MM.1S (cell line): ENCODE data around the gene TLCD5.

Experiments used
- EZH2 ChIP-seq: fragments of 300-600 bp; sonication (generic); optimal IDR thresholded peaks from 2 replicates; pipeline ENCODE3; 2017; ENCODE audit warnings: low read depth, mild to moderate bottlenecking, antibody characterized with exemption, low read length, mixed read lengths
- EZH2phosphoT487 ChIP-seq: fragments of 300-600 bp; sonication (generic); IDR thresholded peaks from 2 replicates; pipeline ENCODE4 v1.6.1; 2018; ENCODE audit warnings: antibody characterized with exemption, low read length
- TF ChIP-seq, protein P1 (sequence below): fragments of 300-600 bp; sonication (generic); IDR thresholded peaks from 2 replicates; pipeline ENCODE4 v1.5.1; 2016; ENCODE audit warnings: antibody characterized with exemption, low read length, mixed read lengths

DNA sequence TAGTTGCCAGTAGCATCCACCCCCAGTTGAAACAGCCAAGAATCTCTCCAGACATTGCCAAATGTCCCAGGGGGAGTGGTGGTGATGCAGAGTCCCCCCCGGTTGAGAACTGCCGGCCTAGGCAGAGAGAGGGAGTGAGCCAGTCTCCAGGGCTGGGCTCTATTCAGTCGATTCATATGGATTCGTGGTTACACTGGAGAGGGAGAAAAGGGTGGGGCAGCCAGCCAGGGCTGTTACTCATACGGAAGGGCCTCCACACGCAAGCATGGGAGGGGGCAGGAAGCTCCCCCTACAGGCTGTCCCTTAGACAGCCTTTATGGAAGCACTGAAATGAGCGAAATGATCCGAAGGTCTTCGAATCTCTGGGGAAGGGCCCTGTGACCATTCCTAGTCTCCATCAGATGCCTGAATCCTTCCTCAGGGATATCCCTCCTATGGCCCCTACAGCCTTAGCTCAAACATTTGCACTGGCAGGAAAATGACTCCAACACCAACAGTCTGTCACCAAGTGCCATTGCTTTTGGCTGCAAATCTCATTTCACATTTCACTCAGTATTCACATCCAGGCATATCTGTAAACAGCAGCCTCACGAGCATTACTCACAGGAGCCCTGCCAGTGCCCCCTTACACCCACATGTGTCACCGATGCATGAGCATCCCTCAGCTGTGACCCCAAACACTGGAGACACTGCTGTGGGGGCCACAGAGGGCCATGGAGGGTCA is 18.4 kb upstream of the TLCD5 start:
- TF ChIP-seq, protein P1, sequence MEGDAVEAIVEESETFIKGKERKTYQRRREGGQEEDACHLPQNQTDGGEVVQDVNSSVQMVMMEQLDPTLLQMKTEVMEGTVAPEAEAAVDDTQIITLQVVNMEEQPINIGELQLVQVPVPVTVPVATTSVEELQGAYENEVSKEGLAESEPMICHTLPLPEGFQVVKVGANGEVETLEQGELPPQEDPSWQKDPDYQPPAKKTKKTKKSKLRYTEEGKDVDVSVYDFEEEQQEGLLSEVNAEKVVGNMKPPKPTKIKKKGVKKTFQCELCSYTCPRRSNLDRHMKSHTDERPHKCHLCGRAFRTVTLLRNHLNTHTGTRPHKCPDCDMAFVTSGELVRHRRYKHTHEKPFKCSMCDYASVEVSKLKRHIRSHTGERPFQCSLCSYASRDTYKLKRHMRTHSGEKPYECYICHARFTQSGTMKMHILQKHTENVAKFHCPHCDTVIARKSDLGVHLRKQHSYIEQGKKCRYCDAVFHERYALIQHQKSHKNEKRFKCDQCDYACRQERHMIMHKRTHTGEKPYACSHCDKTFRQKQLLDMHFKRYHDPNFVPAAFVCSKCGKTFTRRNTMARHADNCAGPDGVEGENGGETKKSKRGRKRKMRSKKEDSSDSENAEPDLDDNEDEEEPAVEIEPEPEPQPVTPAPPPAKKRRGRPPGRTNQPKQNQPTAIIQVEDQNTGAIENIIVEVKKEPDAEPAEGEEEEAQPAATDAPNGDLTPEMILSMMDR = no peak
- TF ChIP-seq EZH2 (no peak), EZH2phosphoT487 (no peak)
